ENCODE measurements around the gene ZNF599.
A peak's percentile ranks its signal among the peaks of the same experiment; 100 is the strongest.
"Not testable (repeated sequence)": the region's sequence is repeated elsewhere in the genome, so short reads cannot be mapped to it uniquely, and the experiment has no call there.

Gene ZNF599

DNA sequence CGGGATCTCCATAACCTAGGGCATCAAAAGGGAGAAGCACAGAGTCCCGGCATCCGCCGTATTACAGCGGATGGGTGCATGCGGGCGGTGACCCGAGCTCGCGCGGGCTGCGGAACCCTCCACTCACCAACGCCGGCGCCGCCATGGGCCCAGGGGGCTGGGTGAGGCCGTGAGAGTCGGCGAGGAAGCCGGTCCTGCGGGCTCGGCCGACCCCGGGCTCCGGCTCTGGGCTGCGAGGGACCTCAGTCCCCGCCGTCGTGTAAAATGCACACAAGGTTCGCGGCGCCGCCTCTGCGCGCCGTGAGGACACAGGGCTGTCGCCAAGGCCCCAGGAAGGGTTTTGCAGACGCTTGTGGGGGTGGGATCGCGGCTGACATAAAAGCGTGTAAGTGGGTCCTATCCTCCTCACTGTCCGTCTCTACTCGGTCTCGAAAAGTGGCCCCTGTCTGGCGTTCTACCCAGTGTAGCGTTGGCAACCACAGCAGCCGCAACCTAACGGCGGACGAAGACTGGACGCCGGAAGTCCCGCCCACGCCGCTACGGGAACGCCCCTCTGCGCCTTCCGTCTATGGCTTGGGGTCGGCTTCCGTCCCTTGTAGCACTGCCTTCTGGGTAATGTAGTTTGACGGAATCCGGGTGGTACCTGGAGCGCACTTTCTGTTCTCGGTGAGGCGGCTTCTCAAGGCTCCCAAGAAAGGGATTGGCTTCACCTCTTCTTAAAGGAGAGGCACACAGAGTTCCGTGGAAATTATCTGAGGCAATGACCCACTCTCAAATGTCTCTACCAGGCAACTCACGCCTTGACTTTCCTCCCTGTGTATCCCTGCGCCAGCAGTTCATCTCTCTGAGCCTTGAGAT, at the start of gene ZNF599:
TSS of gene ZNF599 (minus strand) at position 519 of the 858 bp plus-strand sequence. CDS start at position 145, 374 bp downstream.
- peak; percentile 91 for DNase-seq (ENCODE audit: low spot score)

GRCh38 chr19:34818270-34818669, 45.3 kb upstream of the ZNF599 start:
- no peak for DNase-seq (ENCODE audit: low spot score)

GRCh38 chr19:34816708-34817107, 43.7 kb upstream of the ZNF599 start:
- no peak for DNase-seq (ENCODE audit: low spot score)

GRCh38 chr19:34808566-34808965, 35.6 kb upstream of the ZNF599 start:
- peak; percentile 44 for DNase-seq (ENCODE audit: low spot score)

- DNase-seq (ENCODE audit: low spot score): no peak
Measured at GRCh38 chr19:34806976-34807860, 34.2 kb upstream of the ZNF599 start.

DNA sequence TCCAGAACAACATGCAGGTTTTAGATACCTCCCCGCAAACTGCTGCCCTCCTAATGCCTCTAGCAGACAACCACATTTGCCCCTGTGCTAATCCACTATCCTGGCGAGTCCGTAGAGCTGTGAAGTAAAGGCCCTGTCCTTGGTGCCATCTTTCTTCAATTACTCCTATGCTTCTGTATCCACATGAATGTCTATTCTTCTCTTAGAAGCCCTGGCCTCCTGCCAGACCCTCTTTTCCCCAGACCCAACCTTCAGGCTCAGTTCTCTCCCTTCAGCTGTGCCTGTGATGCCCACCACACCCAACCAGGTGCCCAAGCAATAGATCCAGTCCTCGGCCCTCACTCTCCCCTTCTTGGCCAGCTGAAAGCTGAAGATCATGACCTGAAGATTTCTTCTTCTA, 31.1 kb upstream of the ZNF599 start:
- DNase-seq (ENCODE audit: low spot score): no peak

DNA sequence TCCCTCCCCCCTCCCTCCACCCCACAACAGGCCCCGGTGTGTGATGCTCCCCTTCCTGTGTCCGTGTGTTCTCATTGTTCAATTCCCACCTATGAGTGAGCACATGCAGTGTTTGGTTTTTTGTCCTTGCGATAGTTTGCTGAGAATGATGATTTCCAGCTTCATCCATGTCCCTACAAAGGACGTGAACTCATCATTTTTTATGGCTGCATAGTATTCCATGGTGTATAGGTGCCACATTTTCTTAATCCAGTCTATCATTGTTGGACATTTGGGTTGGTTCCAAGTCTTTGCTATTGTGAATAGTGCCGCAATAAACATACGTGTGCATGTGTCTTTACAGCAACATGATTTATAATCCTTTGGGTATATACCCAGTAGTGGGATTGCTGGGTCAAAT, 23.9 kb upstream of the ZNF599 start:
- DNase-seq (ENCODE audit: low spot score): not testable (repeated sequence)

- DNase-seq (ENCODE audit: low spot score): no peak
Measured at GRCh38 chr19:34794066-34794960, 21.3 kb upstream of the ZNF599 start.

DNA sequence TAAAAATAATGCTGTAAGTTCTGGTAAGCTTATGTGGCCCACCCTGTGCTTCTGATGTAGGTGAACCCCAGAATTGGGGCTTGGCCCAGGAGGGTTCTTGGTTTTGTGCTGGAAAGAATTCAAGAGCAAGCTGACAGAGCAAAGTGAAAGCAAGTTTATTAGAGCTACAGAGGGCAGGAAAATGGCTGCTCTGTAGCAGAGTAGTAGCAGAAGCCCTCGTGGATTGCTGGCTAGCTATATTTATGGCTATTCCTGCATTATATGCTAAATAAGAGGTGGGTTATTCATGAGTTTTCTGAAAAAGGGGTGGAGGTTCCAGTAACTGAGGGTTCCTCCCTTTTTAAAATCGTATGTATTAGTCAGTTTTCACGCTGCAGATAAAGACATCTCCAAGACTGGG, 20.6 kb upstream of the ZNF599 start:
- no peak for DNase-seq (ENCODE audit: low spot score)

GRCh38 chr19:34788074-34788473, 15.1 kb upstream of the ZNF599 start:
- DNase-seq (ENCODE audit: low spot score): no peak

DNA sequence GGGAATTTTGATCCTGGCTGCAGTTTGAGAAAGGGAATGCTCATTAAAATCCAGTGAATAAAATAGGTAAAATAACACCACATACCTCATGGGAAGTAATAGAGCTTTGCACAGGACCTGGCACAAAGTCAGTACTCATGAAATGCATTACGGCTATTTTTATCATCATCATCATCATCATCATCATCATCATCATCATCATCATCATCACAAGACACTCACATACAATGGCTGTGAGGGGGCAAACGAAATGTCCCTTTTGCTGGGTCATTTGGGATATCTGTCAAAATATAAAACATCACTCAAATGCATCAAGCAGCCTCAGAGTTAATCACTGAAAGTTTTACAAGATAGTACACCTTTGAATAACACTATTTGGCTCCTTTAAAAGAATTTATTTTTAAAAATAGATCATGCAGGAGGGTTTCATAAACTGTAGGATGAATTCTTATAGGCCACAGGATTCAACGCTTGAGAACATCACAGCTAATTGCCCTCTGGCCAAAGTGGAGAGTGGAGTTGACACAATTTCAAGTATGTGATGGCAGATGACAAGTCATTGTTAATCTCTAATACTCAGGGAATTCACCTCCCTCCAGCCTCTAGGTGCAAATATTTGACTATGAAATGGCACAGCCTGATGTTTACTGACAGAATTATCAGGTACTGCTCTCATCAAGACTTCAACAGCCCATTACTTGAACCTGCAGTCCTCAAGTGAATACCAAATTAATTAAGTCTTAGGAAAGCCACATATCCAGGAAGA, 14.2 kb upstream of the ZNF599 start:
- no peak for DNase-seq (ENCODE audit: low spot score)

GRCh38 chr19:34786236-34786635, 13.2 kb upstream of the ZNF599 start:
- DNase-seq (ENCODE audit: low spot score): no peak

- DNase-seq (ENCODE audit: low spot score): no peak
Measured at GRCh38 chr19:34779652-34780051, 6.6 kb upstream of the ZNF599 start.

DNA sequence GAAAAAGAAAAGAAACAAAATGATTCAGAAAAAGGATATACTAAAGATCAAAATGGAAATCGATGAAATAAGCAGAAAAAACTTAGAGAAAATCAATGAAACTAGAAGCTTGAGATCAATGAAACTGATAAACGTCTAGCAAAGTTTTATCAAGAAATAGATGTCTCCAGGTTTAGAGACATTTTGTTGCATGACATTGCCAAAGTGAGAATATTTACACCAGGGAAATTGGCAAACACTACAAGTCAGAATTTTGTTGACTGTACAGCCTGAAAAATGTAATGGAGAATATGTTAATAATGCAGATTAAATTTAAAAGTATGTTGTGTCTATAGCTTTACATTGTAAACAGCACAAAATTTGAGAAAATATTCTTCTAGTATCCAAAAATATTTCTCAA, 5.3 kb upstream of the ZNF599 start:
- no peak for DNase-seq (ENCODE audit: low spot score)

DNA sequence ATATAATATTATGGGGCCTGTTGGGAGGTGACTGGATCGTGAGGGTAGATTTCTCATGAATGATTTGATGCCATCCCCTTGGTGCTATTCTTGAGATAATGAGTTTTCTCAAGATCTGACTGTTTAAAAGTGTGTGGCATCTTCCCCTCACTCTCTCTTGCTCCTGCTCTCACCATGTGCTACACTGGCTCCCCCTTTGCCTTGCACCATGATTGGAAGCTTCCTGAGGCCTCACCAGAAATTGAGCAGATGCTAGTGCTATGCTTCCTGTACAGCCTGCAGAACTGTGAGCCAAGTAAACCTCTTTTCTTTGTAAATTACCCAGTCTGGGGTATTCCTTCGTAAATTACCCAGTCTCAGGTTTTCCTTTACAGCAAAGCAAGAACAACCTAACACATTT, 1.8 kb upstream of the ZNF599 start:
- DNase-seq (ENCODE audit: low spot score): no peak

GRCh38 chr19:34773555-34773864, 495 bp upstream of the ZNF599 start:
- no peak for DNase-seq (ENCODE audit: low spot score)

DNA sequence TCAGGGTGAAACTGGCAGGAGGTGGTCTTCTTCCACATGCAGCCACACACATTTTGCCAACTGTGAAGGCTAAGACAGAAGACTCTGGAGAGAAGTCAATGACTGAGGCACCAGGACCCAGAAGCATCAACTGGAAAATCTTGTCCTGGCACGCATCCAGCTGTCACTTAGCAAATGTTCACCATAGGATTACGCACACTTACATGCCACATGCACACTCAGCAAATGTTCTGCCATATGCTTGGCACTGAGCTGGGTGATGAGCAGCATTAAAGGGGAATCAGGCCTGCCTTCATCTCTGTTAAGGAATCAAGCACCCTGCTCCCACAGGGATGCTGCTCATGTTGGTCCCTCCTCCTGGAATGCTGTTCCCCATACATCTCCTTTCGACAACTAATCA, 5.1 kb downstream of the ZNF599 start:
- no peak for DNase-seq (ENCODE audit: low spot score)

DNA sequence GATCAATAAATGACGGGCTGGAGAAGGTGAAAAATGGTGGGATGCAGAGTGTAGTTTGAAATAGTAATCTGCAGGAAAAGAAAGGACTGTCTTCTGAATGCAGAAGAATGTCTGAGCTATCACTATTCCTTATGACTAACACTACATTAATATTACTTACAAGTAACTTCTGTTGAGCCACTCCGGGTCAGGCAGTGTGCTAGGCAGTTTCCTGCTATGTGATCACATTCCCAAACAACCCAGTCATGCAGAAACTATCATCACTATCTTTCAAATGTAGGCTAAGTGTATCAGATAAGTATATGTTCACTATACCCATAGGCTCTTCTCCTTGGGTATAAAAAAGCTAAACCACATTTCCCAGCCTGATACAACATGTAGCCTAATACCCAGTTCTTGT, 6.6 kb downstream of the ZNF599 start:
- DNase-seq (ENCODE audit: low spot score): peak; percentile 9

GRCh38 chr19:34759218-34759917, 13.6 kb downstream of the ZNF599 start:
- no peak for DNase-seq (ENCODE audit: low spot score)

- DNase-seq (ENCODE audit: low spot score): no peak
Measured at GRCh38 chr19:34757441-34757840, 15.6 kb downstream of the ZNF599 start.
